ENCODE data around the gene SLC11A1.

The SLC11A1 gene

DNA sequence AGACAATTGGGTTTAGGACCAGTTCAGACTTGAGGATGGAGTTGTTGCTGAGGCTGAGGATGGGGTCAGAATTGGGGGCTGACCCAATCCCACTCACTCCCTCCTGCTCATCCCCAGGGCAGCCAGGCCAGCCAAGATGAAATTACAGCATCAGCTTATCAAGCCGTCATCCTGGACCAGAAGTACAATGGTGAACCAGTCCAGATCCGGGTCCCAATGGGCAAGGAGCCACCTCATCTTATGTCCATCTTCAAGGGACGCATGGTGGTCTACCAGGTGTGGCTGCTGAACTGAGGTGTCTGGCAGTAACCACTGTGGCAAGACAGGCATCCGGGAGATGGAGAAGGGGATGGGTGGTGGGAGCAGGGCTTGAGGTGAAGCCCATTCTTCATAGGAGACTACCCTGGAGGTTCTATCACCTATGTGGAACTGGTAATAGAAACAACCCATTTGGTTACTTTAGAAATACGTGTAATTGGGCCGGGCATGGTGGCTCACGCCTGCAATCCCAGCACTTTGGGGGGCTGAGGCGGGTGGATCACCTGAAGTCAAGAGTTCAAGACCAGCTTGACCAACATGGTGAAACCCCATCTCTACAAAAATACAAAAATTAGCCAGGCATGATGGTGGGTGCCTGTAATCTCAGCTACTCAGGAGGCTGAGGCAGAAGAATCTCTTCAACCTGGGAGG lies 50.7 kb downstream of the SLC11A1 start:
- no peak for DNase-seq (ENCODE audit: low read depth in 2 of 3, low spot score in 2 of 3)

DNA sequence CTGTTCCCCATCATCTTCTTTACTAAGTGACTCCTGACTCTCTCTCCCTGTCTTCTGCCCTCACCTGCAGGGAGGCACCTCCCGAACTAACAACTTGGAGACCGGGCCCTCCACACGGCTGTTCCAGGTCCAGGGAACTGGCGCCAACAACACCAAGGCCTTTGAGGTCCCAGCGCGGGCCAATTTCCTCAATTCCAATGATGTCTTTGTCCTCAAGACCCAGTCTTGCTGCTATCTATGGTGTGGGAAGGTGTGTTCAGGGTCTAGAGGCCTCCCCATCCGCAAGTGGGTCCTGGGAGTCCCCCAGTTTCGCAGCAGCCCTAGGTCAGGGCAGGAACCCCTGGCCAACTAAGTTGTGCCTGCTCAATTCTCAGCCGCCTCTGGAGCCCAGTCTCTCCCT lies 52.4 kb downstream of the SLC11A1 start:
- no peak for DNase-seq (ENCODE audit: low read depth in 2 of 3, low spot score in 2 of 3)

DNA sequence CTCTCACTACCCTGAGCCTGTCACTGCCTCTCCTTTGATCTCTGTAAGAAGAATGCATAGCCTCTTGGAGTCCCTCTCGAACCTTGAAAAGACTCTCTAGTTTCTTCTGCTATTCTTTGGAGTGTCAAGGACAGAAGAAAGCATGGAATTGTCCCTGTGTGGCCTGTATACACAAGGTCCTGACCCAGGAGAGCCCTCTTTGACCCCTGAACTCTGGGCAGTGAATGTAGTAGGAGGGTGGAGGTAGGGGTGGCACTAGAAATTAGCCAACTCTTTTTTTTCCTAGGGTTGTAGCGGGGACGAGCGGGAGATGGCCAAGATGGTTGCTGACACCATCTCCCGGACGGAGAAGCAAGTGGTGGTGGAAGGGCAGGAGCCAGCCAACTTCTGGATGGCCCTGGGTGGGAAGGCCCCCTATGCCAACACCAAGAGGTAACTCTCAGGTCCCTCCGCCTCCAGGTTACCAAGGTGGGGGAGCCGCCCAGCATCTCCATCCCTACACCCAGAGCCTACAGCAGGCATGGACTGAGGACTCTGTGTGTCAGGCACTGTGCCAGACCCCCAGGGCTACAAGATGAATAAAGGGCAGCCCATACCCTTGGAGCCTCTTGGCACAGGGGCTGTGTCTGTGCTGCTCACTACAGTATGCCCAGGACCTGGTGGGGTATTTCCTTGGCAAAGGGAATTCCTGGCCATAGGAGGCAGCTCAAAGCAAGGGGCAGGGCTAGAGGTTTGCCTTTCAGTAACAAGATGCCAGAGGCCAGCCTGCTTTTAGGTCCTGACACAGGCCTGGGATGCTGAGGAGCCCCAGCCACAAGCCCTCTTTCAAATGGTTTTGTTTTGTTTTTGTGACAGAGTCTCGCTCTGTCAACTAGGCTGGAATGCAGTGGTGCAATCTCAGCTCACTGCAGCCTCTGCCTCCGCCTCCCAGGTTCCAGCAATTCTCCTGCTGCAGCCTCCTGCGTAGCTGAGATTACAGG lies 53.2 kb downstream of the SLC11A1 start:
- DNase-seq (ENCODE audit: low read depth in 2 of 3, low spot score in 2 of 3) = no peak

DNA sequence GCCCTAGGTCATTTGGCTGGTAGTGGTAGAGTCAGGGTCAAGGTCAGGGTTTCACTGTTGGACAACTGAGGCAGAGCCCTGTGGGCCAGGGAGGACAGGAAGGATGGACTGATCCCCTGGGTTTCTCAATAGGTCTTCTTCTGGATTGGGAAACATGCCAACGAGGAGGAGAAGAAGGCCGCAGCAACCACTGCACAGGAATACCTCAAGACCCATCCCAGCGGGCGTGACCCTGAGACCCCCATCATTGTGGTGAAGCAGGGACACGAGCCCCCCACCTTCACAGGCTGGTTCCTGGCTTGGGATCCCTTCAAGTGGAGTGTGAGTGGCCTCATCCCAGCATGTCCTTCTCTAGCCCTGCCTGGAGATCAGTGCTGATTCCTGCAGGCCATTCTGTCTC lies 54.9 kb downstream of the SLC11A1 start:
- DNase-seq (ENCODE audit: low read depth in 2 of 3, low spot score in 2 of 3) = no peak

DNA sequence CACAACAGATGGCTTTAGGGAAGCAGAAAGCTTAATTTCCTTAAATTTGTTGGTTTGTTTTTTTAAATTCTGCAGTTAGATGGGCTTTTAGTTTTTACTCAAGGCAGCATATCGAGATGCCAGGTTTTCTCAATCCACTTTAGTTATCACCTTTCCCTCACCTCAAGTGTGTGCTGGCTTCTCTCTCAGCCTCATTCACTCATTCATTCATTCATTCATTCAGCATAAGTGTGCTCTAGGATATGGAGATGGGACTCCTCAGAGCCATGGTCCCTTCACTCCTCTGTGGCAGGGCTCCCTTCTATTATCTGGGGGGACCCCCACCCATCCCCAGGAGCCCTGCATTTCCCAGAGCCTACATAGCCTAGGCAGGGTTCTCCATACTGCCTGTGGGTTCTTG lies 55.9 kb downstream of the SLC11A1 start:
- DNase-seq (ENCODE audit: low read depth in 2 of 3, low spot score in 2 of 3) = no peak

DNA sequence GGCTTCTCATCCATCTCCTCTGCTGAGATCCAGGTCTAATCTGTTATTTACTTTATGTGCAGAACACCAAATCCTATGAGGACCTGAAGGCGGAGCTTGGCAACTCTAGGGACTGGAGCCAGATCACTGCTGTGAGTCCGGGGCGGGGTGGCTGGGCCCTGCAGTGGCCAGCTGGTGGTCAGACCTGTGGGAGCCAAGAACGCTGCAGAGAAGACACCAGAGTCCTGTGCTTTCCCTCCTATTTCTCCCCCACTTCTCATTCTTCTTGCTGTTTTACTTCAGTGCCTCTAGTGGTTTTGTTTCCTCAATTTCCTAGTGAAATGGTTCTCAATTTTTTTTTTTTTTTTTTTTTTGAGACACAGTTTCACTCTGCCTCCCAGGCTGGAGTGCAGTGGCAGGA lies 56.5 kb downstream of the SLC11A1 start:
- DNase-seq (ENCODE audit: low read depth in 2 of 3, low spot score in 2 of 3) = no peak

DNA sequence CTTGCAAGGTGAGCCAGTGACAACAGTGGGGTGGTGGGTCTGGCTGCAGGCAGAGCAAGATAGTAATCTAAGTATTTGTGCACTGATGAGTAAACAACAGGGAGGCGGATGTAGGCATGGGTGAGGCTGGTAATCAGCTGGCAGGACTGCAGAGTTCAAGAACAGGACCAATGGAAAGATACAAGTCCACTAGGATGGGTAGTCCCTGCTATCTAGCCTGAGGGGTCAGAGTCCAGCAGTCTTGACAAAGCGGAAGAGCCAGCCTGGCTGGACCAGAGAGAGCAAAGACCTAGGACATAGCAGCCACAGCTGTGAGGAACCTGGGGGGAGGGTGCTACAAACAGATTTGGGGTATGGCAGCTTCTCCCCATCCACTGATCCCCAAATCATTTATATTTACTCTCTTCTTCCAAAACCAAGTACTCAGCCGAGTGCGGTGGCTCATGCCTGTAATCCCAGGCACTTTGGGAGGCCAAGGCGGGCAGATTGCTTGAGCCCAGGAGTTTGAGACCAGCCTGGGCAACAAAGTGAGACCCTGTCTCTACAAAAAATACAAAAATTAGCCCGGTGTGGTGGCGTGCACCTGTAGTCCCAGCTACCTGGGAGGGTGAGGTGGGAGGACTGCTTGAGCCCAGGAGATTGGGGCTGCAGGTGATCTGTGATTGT lies 62.8 kb downstream of the SLC11A1 start:
- DNase-seq (ENCODE audit: low read depth in 2 of 3, low spot score in 2 of 3) = no peak

DNA sequence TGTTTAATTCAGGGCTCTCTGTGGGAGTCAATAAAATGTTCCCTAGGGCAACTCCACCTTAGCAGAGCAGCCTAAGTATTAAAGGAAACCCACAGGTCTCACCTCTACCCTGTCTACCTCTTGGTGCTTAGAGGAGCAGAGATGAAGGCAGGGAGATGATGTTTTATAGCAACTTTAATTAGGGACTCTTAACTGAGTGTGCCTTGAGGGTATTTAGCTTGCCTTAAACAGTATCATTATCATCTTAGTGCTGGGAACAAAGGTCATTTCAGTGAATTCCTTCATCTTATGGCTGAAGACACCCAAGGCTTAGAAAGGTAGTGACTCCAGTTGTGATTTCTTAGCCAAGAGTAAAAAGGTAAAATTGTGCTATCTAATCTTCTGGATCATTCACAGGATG lies 63.5 kb downstream of the SLC11A1 start:
- no peak for DNase-seq (ENCODE audit: low read depth in 2 of 3, low spot score in 2 of 3)

Data from activated CD8-positive, alpha-beta memory T cell treated with anti-CD3 and anti-CD28 coated beads for 48 hours (primary cell).